ENCODE measurements around the gene IL1RL1.

IL1RL1 gene

GRCh38 chr2:102310964-102311640 lies at the start of gene IL1RL1:
Gene IL1RL1 (plus strand): TSS chr2:102311563. CDS start chr2:102338265, 26,702 bp downstream.
- Mint-ChIP-seq H3K27me3 (ENCODE audit: low read depth) (no peaks in the 10 kb centered on the region), H3K4me3 (no peak within 1 kb of the TSS), H3K9me3 (no peaks in the 10 kb centered on the region), H3K27ac (no peak within 1 kb of the TSS), H3K4me1 (ENCODE audit: low read depth) (peaks cover 26% of the 10 kb centered on the region), H3K36me3 (ENCODE audit: low read depth) (peaks cover 11% of the 10 kb centered on the region)

DNA sequence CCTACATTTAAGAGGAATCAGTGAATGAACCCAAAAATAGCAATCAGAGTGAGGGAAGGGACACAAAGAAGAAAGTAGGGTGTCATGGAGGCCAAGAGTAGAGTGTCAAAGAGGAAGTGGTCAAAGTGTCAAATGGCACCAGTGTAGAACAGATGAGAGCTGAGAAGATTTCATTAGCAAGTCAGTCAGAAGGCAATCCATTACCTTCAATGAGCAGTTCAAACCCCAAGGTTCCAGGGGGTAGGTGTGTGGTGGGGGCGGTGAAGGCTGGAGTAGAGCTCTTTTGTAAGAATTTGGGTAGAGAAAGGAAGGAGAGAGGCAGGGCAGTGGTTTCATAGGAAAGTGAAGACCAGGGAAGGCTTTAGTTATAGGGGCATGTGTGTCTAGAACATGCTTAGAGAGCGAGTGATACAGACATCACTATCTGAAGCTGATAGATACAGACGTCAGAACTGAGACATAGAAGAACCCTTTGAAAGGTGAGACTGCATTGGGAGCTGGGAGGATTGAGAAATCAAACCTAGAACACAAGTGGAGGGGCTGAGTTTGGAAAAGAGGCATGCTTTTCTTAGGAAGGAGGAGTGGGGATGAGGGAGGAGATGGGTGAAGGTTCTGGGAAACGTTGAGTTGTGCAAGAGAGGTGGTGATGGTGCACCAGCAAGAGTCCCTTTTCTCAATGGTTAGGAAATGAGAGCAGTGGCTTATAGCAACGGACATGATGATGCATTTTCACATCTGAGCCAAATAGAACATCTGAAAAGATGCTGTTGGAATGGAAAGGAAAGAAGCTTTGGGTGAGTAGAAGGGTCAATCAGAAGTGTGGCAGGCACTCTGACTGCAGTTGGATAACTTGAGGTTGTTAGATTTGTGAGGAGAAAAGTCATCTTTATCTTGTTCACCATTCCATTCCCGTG lies 48.9 kb upstream of the IL1RL1 start:
- Mint-ChIP-seq H3K36me3 (ENCODE audit: low read depth) (peaks cover 11% of the 10 kb centered on the region), H3K4me1 (ENCODE audit: low read depth) (peaks cover 42% of the 10 kb centered on the region), H3K27me3 (ENCODE audit: low read depth) (no peaks in the 10 kb centered on the region), H3K4me3 (no peak overlapping the region), H3K27ac (no peak overlapping the region), H3K9me3 (peaks cover 3% of the 10 kb centered on the region)

DNA sequence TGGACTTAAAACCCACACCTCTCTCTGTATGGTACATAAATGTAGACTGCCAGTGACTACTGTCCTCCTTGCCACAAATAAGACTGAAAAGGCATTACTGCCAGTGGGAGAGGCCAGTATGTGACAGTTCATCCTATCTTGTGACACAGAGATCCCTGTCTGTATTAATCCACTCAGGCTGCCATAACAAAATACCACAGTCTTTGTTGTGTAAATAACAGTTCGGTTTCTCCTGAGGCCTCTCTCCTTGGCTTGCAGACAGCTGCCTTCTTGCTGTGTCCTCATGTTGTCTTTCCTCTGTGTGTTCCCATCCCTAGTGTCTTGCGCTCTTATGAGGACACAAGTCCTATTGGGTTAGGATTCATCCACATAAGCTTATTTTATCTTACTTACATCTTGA lies 46.4 kb upstream of the IL1RL1 start:
- no peaks in the 10 kb centered on the region for H3K9me3 Mint-ChIP-seq
- H3K27me3 Mint-ChIP-seq (ENCODE audit: low read depth): no peaks in the 10 kb centered on the region
- peaks cover 24% of the 10 kb centered on the region for H3K4me1 Mint-ChIP-seq (ENCODE audit: low read depth)
- H3K27ac Mint-ChIP-seq: peak overlapping the region; percentile 27
- peaks cover 12% of the 10 kb centered on the region for H3K36me3 Mint-ChIP-seq (ENCODE audit: low read depth)
- H3K4me3 Mint-ChIP-seq: peak overlapping the region; percentile 3

- peaks cover 19% of the 10 kb centered on the region for H3K36me3 Mint-ChIP-seq (ENCODE audit: low read depth)
- H3K4me3 Mint-ChIP-seq: no peak overlapping the region
- H3K4me1 Mint-ChIP-seq (ENCODE audit: low read depth): peaks cover 37% of the 10 kb centered on the region
- H3K27me3 Mint-ChIP-seq (ENCODE audit: low read depth): no peaks in the 10 kb centered on the region
- no peaks in the 10 kb centered on the region for H3K9me3 Mint-ChIP-seq
- no peak overlapping the region for H3K27ac Mint-ChIP-seq
These were observed 45.2 kb upstream of the IL1RL1 start for GRCh38 chr2:102266204-102266603.

- peaks cover 24% of the 10 kb centered on the region for H3K36me3 Mint-ChIP-seq (ENCODE audit: low read depth)
- H3K4me3 Mint-ChIP-seq: no peak overlapping the region
- H3K27ac Mint-ChIP-seq: no peak overlapping the region
- H3K4me1 Mint-ChIP-seq (ENCODE audit: low read depth): peaks cover 48% of the 10 kb centered on the region
- H3K27me3 Mint-ChIP-seq (ENCODE audit: low read depth): no peaks in the 10 kb centered on the region
- no peaks in the 10 kb centered on the region for H3K9me3 Mint-ChIP-seq
These were observed 43.6 kb upstream of the IL1RL1 start for GRCh38 chr2:102267774-102268173.

DNA sequence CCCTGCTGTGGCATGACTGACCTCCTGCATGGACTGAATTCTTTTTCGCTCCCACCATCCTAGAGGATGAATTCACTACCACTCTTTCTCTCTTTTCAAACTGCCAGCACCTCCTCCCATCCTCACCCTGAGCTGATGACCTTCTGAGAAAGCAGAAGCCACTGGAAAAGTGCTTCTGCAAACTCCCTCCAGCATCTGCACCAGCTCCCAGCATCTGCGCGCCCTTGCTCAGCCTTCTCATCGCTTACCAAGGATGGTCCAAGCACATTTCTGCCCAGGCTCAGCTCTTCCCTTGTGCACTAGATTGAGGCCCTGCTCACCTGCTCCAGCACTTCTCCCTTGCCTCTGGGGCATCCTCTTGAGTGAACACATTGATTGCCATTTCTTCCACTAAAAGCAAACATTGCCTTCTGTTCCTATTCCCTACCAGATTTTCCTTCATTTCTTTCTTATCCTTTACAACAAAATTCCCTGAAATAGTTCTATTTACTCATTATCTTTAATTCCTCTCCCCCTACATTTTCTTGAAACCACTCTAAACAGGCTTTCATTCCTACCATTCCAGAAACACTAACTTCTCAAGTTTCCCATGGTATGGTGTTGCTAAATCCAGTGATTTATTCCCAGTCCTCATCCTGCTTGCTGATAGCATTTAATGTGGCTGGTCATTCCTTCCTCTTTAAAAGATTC lies 42.7 kb upstream of the IL1RL1 start:
- Mint-ChIP-seq H3K4me1 (ENCODE audit: low read depth) (peaks cover 49% of the 10 kb centered on the region), H3K36me3 (ENCODE audit: low read depth) (peaks cover 26% of the 10 kb centered on the region), H3K27ac (no peak overlapping the region), H3K9me3 (peaks cover 2% of the 10 kb centered on the region), H3K27me3 (ENCODE audit: low read depth) (no peaks in the 10 kb centered on the region), H3K4me3 (no peak overlapping the region)

DNA sequence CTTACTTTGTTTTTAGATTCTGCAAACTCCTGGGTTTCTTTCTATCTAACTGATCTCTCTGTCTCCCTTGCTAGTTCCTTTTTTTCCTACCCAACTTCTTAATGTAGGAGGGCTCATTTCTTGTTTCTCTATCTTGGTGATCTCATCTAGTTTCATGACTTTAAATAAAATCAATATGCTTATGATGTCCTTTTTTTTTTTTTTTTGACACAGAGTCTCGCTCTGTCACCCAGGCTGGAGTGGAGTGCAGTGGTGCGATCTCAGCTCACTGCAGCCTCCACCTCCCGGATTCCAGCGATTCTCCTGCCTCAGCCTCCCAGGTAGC lies 42.2 kb upstream of the IL1RL1 start:
- Mint-ChIP-seq H3K9me3 (peaks cover 7% of the 10 kb centered on the region), H3K4me1 (ENCODE audit: low read depth) (peaks cover 51% of the 10 kb centered on the region), H3K27me3 (ENCODE audit: low read depth) (no peaks in the 10 kb centered on the region), H3K27ac (peak overlapping the region; percentile 0), H3K4me3 (no peak overlapping the region), H3K36me3 (ENCODE audit: low read depth) (peaks cover 30% of the 10 kb centered on the region)

- H3K27me3 Mint-ChIP-seq (ENCODE audit: low read depth): no peaks in the 10 kb centered on the region
- peaks cover 53% of the 10 kb centered on the region for H3K4me1 Mint-ChIP-seq (ENCODE audit: low read depth)
- H3K36me3 Mint-ChIP-seq (ENCODE audit: low read depth): peaks cover 38% of the 10 kb centered on the region
- peak overlapping the region; percentile 43 for H3K4me3 Mint-ChIP-seq
- peak overlapping the region; percentile 67 for H3K27ac Mint-ChIP-seq
- peaks cover 25% of the 10 kb centered on the region for H3K9me3 Mint-ChIP-seq
These were observed 39.5 kb upstream of the IL1RL1 start for GRCh38 chr2:102271844-102272243.

DNA sequence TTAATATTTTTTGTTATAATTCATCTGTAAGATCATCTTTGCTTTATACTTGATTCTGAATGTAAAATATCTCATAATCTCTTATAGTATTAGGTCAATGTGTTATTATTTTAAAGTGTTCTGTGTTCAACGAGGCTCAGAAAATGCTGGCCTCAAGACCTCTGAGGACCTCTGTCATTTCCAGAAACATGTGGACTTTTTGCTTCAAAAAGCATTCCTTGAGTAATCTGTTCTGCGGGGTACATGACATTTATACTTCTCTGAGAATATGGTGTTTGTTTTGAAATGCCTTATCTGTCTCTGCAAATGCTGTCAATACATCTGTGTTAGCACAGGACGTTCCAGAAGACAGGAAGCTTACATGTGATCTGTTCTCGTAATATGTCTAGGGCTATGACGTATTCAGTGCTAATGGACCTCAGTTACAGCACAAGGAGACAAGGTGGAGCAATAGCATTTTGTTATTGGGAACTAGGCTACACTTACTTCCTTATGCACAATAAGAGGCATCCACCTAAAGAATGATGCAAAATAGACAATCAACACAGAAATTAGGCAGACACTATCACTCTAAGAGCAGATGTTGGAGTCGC lies 37.6 kb upstream of the IL1RL1 start:
- Mint-ChIP-seq H3K27me3 (ENCODE audit: low read depth) (no peaks in the 10 kb centered on the region), H3K4me3 (no peak overlapping the region), H3K27ac (no peak overlapping the region), H3K36me3 (ENCODE audit: low read depth) (peaks cover 43% of the 10 kb centered on the region), H3K4me1 (ENCODE audit: low read depth) (peaks cover 71% of the 10 kb centered on the region), H3K9me3 (peaks cover 25% of the 10 kb centered on the region)

DNA sequence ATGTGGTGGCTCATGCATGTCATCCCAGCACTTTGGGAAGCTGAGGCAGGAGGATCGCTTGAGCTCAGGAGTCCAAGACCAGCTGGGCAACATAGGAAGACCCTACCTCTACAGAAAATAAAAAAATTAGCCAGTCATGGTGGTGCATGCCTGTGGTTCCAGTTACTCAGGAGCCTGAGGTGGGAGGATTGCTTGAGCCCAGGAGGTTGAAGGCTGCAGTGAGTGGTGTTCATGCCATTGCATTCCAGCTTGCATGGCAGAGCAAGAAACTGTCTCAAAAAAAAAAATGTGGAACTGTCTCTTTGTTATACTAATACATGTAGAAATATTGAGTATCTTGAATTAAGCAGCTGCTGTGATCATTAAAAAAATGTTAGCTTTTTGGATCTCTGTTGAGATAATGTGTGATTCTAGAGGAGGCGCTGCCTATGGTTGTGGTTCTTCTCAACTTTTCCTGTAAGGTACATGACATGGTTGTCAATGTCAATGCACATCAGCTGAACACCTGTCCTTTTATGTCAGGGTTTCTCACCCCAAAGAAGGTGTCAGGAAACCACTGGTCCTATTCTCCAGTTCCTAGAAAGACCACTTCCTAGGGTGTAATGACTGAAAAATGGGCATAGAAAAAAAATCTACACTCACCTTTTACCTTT lies 34.7 kb upstream of the IL1RL1 start:
- Mint-ChIP-seq H3K27me3 (ENCODE audit: low read depth) (no peaks in the 10 kb centered on the region), H3K36me3 (ENCODE audit: low read depth) (peaks cover 36% of the 10 kb centered on the region), H3K27ac (peak overlapping the region; percentile 77), H3K4me1 (ENCODE audit: low read depth) (peaks cover 64% of the 10 kb centered on the region), H3K4me3 (peak overlapping the region; percentile 70), H3K9me3 (peaks cover 25% of the 10 kb centered on the region)

GRCh38 chr2:102277202-102277700 lies 34.1 kb upstream of the IL1RL1 start:
- peak overlapping the region; percentile 70 for H3K4me3 Mint-ChIP-seq

DNA sequence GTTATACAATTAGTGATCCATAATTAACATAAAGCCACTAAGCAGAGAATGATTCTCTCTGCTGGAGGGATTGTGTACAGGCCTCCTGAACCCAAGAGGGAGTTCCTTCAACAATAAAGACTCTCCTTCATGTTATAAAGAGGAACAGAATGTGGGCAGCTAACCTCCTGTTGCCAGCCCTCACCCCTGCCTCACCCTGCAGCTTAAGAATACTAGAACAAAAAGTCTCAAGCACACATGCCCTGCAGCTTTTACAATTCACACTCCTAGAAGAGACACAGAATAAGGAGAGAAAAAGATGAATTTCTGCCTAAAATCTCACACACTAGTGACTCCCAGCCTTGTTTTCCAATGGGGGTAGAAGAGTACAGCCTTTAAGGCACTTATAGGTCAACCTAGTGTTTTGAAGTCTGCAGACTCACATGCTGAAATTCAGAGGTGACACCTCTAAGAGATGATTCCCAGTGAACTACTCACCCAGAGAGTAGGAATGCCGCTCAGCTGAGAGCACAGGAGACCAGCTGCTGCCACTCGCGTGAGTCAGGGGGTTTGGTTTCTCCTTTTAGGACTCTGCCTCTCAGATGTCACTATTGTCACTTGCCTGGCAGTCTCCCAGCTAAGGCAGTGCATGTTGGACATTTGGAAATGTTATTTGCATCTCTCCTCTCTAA lies 32.5 kb upstream of the IL1RL1 start:
- Mint-ChIP-seq H3K9me3 (peaks cover 22% of the 10 kb centered on the region), H3K27me3 (ENCODE audit: low read depth) (no peaks in the 10 kb centered on the region), H3K4me3 (peak overlapping the region; percentile 42), H3K4me1 (ENCODE audit: low read depth) (peaks cover 55% of the 10 kb centered on the region), H3K27ac (peak overlapping the region; percentile 72), H3K36me3 (ENCODE audit: low read depth) (peaks cover 26% of the 10 kb centered on the region)

More at GRCh38 chr2:102277202-102277700, 34.1 kb upstream of the IL1RL1 start:
- Mint-ChIP-seq H3K27me3 (ENCODE audit: low read depth) (no peaks in the 10 kb centered on the region), H3K4me1 (ENCODE audit: low read depth) (peaks cover 61% of the 10 kb centered on the region), H3K27ac (peak overlapping the region; percentile 77), H3K36me3 (ENCODE audit: low read depth) (peaks cover 32% of the 10 kb centered on the region), H3K9me3 (peaks cover 25% of the 10 kb centered on the region)

GRCh38 chr2:102279391-102279735 lies 32.0 kb upstream of the IL1RL1 start:
- Mint-ChIP-seq H3K9me3 (peaks cover 17% of the 10 kb centered on the region), H3K27me3 (ENCODE audit: low read depth) (no peaks in the 10 kb centered on the region), H3K27ac (peak overlapping the region; percentile 18), H3K36me3 (ENCODE audit: low read depth) (peaks cover 22% of the 10 kb centered on the region), H3K4me1 (ENCODE audit: low read depth) (peaks cover 53% of the 10 kb centered on the region), H3K4me3 (no peak overlapping the region)
